Right renal pelvis (tissue), 4 donors: ENCODE measurements around the gene IQCF6. TPM values are rescaled to one million over a fixed set of nuclear protein-coding genes. Genes with fewer than 3 reads are reported as not detected.
"Not testable (repeated sequence)": the region's sequence is repeated elsewhere in the genome, so short reads cannot be mapped to it uniquely, and the experiment has no call there.

ENCODE experiments used
- DNase-seq, 4 donors: peaks; one replicate each; pipeline ENCODE4 v3.0.0-alpha.2; 2013; ENCODE audit warnings: low read depth in 4 of 4, low spot score in 3 of 4, missing footprints in 1 of 4
- polyA plus RNA-seq, 4 donors: library from polyadenylated mRNA; unstranded; fragments of 120-200 nt; gene quantifications; one replicate each; pipeline ENCODE4 v1.2.1, GENCODE V29; 2013; ENCODE audit not compliant: insufficient read length in 4 of 4

The IQCF6 gene
- polyA plus RNA-seq, 4 donors, result not detected

- no peak for DNase-seq
Measured at GRCh38 chr3:51773529-51774056, 5.4 kb downstream of the IQCF6 start.

DNA sequence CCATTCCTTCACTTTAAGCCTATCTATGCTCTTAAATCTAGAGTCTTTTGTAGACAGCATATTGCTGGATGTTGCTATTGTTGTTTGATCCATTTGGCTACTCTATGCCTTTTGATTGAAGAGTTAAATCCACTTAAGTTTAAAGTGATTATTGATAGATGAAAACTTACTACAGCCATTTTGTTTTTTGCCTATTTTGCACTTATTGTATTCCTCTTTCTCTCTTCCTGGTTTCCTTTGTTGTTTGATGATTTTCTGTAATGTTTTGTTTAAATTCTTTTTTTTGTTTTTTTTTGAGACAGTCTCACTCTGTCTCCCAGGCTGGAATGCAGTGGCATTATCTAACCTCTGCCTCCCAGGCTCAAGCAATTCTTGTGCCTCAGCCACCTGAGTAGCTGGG, 19.8 kb downstream of the IQCF6 start:
- DNase-seq, result no peak

DNA sequence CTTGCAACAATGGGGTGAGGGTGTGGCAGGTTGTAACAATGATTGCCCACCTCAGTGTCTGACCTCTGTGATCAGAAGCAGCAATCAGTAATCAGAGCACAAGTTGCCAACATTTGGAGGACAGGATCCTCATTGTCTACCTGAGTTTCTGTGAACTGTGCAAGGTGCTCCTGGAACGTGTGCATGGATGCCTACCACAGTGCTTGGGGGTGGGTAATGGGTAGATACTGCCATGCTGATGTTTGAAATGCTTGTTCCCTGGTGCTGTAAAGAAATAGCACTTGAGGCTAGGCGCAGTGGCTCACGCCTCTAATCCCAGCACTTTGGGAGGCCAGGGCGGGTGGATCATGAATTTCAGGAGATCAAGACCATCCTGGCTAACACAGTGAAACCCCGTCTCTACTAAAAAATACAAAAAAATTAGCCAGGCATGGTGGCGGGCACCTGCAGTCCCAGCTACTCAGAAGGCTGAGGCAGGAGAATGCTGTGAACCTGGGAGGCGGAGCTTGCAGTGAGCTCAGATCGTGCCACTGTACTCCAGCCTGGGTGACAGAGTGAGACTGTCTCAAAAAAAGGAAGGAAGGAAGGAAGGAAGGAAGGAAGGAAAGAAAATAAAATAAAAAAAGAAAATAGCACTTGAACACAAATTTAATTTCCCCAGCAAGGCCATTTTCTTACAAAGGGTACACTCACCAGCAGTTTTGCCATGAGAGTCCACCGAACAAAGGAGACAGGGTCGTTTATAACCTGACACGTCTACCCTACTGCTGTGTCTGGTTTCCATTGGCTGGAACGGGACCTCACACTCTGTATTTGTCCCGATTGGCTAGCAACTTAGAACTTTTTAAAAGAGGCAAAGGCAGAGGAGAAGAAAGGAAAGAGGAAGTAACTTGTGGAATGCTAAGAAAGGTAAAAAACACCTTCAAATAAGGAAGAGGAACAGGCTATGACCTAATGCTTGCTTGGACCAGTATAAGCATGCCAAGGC, 25.0 kb downstream of the IQCF6 start:
- DNase-seq, result not testable (repeated sequence)

- DNase-seq, result no peak
Measured at GRCh38 chr3:51751287-51751686, 27.8 kb downstream of the IQCF6 start.

DNA sequence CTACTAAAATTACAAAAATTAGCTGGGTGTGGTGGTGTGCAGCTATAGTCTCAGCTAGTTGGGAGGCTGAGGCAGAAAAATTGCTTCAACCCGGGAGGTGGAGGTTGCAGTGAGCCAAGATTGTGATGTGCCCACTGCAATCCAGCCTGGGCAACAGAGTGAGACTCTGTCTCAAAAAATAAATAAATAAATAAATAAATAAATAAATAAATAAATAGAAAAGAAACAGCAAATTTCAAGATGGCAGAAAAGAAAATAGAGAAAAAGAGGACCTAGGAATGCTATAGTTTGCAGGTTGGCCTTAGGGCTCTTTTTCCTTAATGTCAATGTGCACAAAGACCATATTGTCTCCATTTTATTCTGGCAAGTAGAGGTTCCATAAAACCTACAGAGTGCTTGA, 28.2 kb downstream of the IQCF6 start:
- no peak for DNase-seq

- no peak for DNase-seq
Measured at GRCh38 chr3:51748327-51748726, 30.7 kb downstream of the IQCF6 start.

GRCh38 chr3:51747840-51748239, 31.2 kb downstream of the IQCF6 start:
- DNase-seq, result no peak

GRCh38 chr3:51742978-51743377, 36.1 kb downstream of the IQCF6 start:
- DNase-seq, result not testable (repeated sequence)

DNA sequence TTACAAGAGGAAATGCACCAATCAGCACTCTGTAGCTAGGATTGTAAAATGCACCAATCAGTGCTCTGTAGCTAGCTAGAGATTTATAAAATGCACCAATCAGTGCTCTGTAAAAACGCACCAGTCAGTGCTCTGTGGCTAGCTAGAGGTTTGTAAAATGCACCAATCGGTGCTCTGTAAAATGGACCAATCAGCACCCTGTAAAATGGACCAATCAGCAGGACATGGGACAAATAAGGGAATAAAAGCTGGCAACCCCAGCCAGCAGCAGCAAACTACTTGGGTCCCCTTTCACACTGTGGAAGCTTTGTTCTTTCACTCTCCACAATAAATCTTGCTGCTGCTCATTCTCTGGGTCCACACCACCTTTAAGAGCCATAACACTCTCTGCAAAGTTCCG, 36.7 kb downstream of the IQCF6 start:
- DNase-seq, result not testable (repeated sequence)

DNA sequence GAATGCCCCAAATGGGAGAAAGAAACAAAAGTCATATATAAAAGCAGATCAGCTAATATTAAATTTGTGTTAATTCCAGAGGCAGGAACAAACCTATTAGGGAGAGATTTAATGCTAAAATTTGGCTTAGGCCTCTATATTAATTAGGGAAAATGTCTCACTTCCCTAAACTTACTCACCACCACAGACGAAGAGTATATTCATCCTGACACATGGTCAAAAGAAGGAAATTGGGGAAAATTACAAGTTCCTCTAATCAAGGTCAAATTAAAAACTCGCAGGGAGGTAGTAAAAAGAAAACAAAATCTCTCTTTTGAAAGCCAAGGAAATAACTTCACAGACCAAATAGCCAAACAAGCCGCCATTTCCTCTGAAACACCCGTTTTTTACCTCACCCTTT, 39.9 kb downstream of the IQCF6 start:
- DNase-seq, result no peak

DNA sequence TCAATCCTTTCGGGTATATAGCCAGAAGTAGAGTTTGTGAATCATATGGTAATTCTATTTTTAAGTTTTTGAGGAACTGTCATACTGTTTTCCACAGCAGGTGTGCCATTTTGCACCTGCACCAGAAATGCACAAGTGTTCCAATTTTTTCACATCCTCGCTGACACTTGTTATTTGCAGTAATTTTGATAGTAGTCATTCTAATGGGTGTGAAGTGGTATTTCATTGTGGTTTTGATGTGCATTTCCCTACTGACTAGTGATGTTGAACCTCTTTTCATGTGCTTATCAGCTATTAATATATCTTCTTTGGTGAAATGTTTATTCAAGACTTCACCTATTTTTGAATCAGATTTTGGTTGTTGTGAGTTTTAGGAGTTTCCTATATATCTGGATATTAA, 43.1 kb downstream of the IQCF6 start:
- no peak for DNase-seq

DNA sequence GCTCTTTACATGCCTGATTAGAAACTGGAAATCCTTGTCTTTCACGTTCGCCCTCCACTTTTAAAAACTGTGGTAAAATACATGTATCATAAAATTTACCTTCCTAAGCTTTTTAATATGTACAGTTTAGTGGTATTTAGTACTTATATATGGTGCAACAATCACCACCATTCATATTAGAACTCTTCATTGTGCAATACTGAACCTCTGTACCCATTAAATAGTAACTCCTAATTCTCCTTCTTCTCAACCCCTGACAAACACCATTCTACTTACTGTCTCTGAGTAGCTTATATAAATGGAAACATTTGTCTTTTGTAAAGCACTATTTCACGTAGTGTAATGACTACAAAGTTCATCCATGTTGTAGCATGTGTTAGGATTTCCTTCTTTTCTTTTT, 44.0 kb downstream of the IQCF6 start:
- DNase-seq, result no peak

- no peak for DNase-seq
Measured at GRCh38 chr3:51734572-51734907, 44.5 kb downstream of the IQCF6 start.

GRCh38 chr3:51733859-51734571, 45.0 kb downstream of the IQCF6 start:
- DNase-seq, result no peak

- DNase-seq, result no peak
Measured at GRCh38 chr3:51729042-51729633, 49.9 kb downstream of the IQCF6 start.

Other genes starting within 250 kb of the IQCF6 start
- 10 to 100 TPM; 13.7 to 15.3 (median 14.6) TPM for gene RAD54L2, start 240.5 kb downstream of the IQCF6 start, polyA plus RNA-seq
- 10 to 100 TPM; 59.2 to 70.5 (median 65.1) TPM for gene TEX264, start 108.0 kb downstream of the IQCF6 start, polyA plus RNA-seq
- gene GRM2, start 72.2 kb downstream of the IQCF6 start, polyA plus RNA-seq, result under 1 TPM; 0.46 to 0.69 (median 0.62) TPM
- not detected for gene IQCF2, start 82.4 kb upstream of the IQCF6 start, polyA plus RNA-seq
- gene IQCF5, start 96.4 kb upstream of the IQCF6 start, polyA plus RNA-seq, result not detected
- not detected for gene IQCF1, start 124.1 kb upstream of the IQCF6 start, polyA plus RNA-seq
- gene RRP9, start 162.7 kb upstream of the IQCF6 start, polyA plus RNA-seq, result 10 to 100 TPM; 17.6 to 22.6 (median 19.9) TPM
- gene PARP3, start 163.1 kb upstream of the IQCF6 start, polyA plus RNA-seq, result 10 to 100 TPM; 16.0 to 19.6 (median 17.2) TPM
- gene GPR62, start 176.1 kb upstream of the IQCF6 start, polyA plus RNA-seq, result under 1 TPM; 0.30 to 0.68 (median 0.40) TPM
- 10 to 100 TPM; 53.6 to 68.2 (median 56.2) TPM for gene PCBP4, start 188.2 kb upstream of the IQCF6 start, polyA plus RNA-seq
- 10 to 100 TPM; 80.5 to 95.6 (median 90.7) TPM for gene ABHD14B, start 194.8 kb upstream of the IQCF6 start, polyA plus RNA-seq
- 10 to 100 TPM; 24.1 to 34.7 (median 26.9) TPM for gene ABHD14A, start 195.8 kb upstream of the IQCF6 start, polyA plus RNA-seq
- gene ACY1, start 204.3 kb upstream of the IQCF6 start, polyA plus RNA-seq, result 100 to 1,000 TPM; 102 to 142 (median 115) TPM
- gene RPL29, start 216.7 kb upstream of the IQCF6 start, polyA plus RNA-seq, result 1,000 to 10,000 TPM; 1,532 to 1,899 (median 1,617) TPM